ENCODE results near the gene RYR2.

DNA sequence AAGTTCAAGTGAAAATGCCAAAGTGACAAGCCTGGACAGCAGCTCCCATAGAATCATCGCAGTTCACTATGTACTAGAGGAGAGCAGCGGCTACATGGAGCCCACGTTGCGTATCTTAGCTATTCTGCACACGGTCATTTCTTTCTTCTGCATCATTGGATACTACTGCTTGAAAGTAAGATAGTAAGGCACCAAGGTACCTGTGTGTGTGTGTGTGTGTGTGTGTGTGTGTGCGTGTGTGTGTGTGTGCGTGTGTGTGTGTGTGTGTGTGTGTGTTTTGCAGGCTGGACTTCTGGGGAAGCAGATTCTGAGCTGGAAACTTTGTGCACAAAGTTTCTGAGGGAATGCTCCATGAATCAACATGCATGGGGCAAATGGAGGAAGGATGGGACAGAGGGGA lies 750.2 kb downstream of the RYR2 start:
- TF ChIP-seq, protein P1, sequence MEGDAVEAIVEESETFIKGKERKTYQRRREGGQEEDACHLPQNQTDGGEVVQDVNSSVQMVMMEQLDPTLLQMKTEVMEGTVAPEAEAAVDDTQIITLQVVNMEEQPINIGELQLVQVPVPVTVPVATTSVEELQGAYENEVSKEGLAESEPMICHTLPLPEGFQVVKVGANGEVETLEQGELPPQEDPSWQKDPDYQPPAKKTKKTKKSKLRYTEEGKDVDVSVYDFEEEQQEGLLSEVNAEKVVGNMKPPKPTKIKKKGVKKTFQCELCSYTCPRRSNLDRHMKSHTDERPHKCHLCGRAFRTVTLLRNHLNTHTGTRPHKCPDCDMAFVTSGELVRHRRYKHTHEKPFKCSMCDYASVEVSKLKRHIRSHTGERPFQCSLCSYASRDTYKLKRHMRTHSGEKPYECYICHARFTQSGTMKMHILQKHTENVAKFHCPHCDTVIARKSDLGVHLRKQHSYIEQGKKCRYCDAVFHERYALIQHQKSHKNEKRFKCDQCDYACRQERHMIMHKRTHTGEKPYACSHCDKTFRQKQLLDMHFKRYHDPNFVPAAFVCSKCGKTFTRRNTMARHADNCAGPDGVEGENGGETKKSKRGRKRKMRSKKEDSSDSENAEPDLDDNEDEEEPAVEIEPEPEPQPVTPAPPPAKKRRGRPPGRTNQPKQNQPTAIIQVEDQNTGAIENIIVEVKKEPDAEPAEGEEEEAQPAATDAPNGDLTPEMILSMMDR (IDR thresholded peaks at IDR 0.05; ENCODE audit: poor library complexity): no peak
- TF ChIP-seq EZH2 (IDR thresholded peaks at IDR 0.05; ENCODE audit: borderline replicate concordance): no peak

All from hepatocyte (in vitro differentiated cells).